HepG2 (cell line): ENCODE data around the gene PIK3CG. TPM values are rescaled to one million over a fixed set of nuclear protein-coding genes. Genes with fewer than 3 reads are reported as not detected.

Source experiments
- ATAC-seq: fragments of 200-7000 bp; cut with Tn5 transposase; 3 replicates; pipeline ENCODE4 v1.9.1; 2020; ENCODE audit warnings: mild to moderate bottlenecking, moderate library complexity
- BruUV-seq: library from RNA; stranded (reverse); fragments of 400-500 nt; replicated peaks from 2 replicates; lab custom pipeline; 2021; lab: Mats Ljungman, UMichigan
- CTCF ChIA-PET: fragments of 300-600 bp; formaldehyde crosslinking; extraction: SDS; loops from one replicate; lab custom pipeline; 2021; ENCODE audit warnings: low total read pairs, inconsistent platforms, low intra/inter-chr PET ratio; lab: Yijun Ruan, JAX
- POLR2A ChIA-PET: fragments of 350-600 bp; sonication (Branson Sonifier 250); formaldehyde crosslinking; loops from one replicate; lab custom pipeline; 2020; ENCODE audit warnings: antibody characterized with exemption, inconsistent platforms; lab: Yijun Ruan, JAX
- DNase-seq: peaks from one replicate; pipeline ENCODE4 v3.0.0-alpha.2; 2015; ENCODE audit warnings: low spot score
- FAIRE-seq: peaks from 3 replicates; lab custom pipeline; 2011; peaks lifted over from hg19 to GRCh38; lab: Jason Lieb, UNC
- H2AFZ ChIP-seq: one replicate; pipeline ENCODE4 v1.6.1; 2011; ENCODE audit warnings: low read length, inconsistent platforms
- H3K27ac ChIP-seq: fragments of 300-600 bp; 3 replicates; pipeline ENCODE4 v1.8.0; 2011; ENCODE audit warnings: mixed run types, mild to moderate bottlenecking, mixed read lengths, low read length, inconsistent platforms; ENCODE audit not compliant: insufficient read depth; ENCODE audit errors: extremely low read length
- H3K27me3 ChIP-seq, 2 experiments: fragments of 200-600 bp in 1 of 2; 2 replicates in 1 of 2; 3 replicates in 1 of 2; pipeline versions ENCODE4 v1.6.0 to v1.8.0; 2011; ENCODE audit warnings: low read length in 2 of 2, mild to moderate bottlenecking in 2 of 2, moderate library complexity in 2 of 2, inconsistent platforms in 1 of 2; ENCODE audit not compliant: insufficient read depth in 2 of 2, control insufficient read depth in 1 of 2
- H3K36me3 ChIP-seq, 2 experiments: fragments of 200-600 bp in 1 of 2; replicated peaks in 1 of 2; 2 replicates in 1 of 2; 3 replicates in 1 of 2; pipeline versions ENCODE4 v1.5.1 to v1.8.0; 2011; ENCODE audit warnings: low read length in 2 of 2, inconsistent platforms in 1 of 2; ENCODE audit not compliant: insufficient read depth in 2 of 2, control insufficient read depth in 1 of 2
- H3K4me1 ChIP-seq: 2 replicates; pipeline ENCODE4 v1.5.1; 2012; ENCODE audit warnings: low read length, inconsistent platforms; ENCODE audit not compliant: insufficient read depth
- H3K4me2 ChIP-seq: 2 replicates; pipeline ENCODE4 v1.6.0; 2011; ENCODE audit warnings: low read depth, low read length, inconsistent platforms
- H3K4me3 ChIP-seq, 3 experiments: fragments of 200-600 bp in 1 of 3; sonication (generic), shearing (Covaris generic) in 1 of 3; replicated peaks in 1 of 3; 2 replicates each; pipeline ENCODE4 v1.5.1; 2011 to 2016; ENCODE audit warnings: low read length in 3 of 3, inconsistent platforms in 2 of 3, low read depth in 2 of 3, mild to moderate bottlenecking in 2 of 3, control low read depth in 1 of 3, mixed read lengths in 1 of 3; ENCODE audit not compliant: insufficient read depth in 1 of 3
- H3K79me2 ChIP-seq: one replicate; pipeline ENCODE4 v1.6.1; 2011; ENCODE audit warnings: low read length, inconsistent platforms; ENCODE audit not compliant: insufficient read depth
- H3K9ac ChIP-seq: 2 replicates; pipeline ENCODE4 v1.6.0; 2011; ENCODE audit warnings: mild to moderate bottlenecking, low read depth, low read length, inconsistent platforms; ENCODE audit not compliant: insufficient read depth
- H3K9me3 ChIP-seq: 2 replicates; pipeline ENCODE4 v1.5.1; 2012; ENCODE audit warnings: mild to moderate bottlenecking, low read length
- H4K20me1 ChIP-seq: 2 replicates; pipeline ENCODE4 v1.6.0; 2011; ENCODE audit warnings: inconsistent platforms, mild to moderate bottlenecking, low read length, moderate library complexity; ENCODE audit not compliant: insufficient read depth
- NR3C1 ChIP-seq: sonication (generic); formaldehyde crosslinking; IDR thresholded peaks from 2 replicates; pipeline ENCODE4 v1.4.0; 2020; ENCODE audit warnings: missing genetic modification reagents
- PITX1 ChIP-seq: sonication (generic); formaldehyde crosslinking; IDR thresholded peaks from 2 replicates; pipeline ENCODE4 v1.5.1; 2020; ENCODE audit warnings: mild to moderate bottlenecking, missing genetic modification reagents
- POLR2G ChIP-seq: fragments of 200-400 bp; formaldehyde crosslinking; IDR thresholded peaks from 2 replicates; pipeline ENCODE4 v1.6.1; 2018; ENCODE audit warnings: mild to moderate bottlenecking, low read depth, low read length, moderate library complexity
- PRDM4 ChIP-seq: sonication (generic); formaldehyde crosslinking; IDR thresholded peaks from 2 replicates; pipeline ENCODE4 v1.9.0; 2021; ENCODE audit warnings: missing genetic modification reagents, borderline replicate concordance
- XBP1 ChIP-seq: sonication (generic); formaldehyde crosslinking; IDR thresholded peaks from 2 replicates; pipeline ENCODE4 v1.5.0; 2020; ENCODE audit warnings: missing genetic modification reagents
- WGBS: methylation state at CpG from one replicate; pipeline ENCODE4 v1.1.6; 2017; ENCODE audit warnings: low lambda C conversion rate; 5-methylcytosine and 5-hydroxymethylcytosine counted together
- in situ Hi-C: cut with HindIII; loops from 2 replicates; pipeline ENCODE4 v1.10.0; 2017; ENCODE audit warnings: low pct_unique_long_range_greater_than_20kb; ENCODE audit not compliant: extremely low pct_ligation_motif_present
- intact Hi-C: fragments of 100-400 bp; cut with micrococcal nuclease; formaldehyde crosslinking; loops from one replicate; pipeline ENCODE4 v1.10.0; 2022; ENCODE audit not compliant: unreplicated experiment
- polyA plus RNA-seq, 8 experiments: library from polyadenylated mRNA; depleted of rRNA in 3 of 8; stranded (reverse) in 7 of 8; unstranded in 1 of 8; fragments of >200 nt; fragmentation: Illumina TruSeq in 4 of 8; extraction: Trizol in 4 of 8; gene quantifications; 2 replicates each; pipeline versions ENCODE4 v1.2.1 to v1.2.3, GENCODE V29; 2011 to 2016; ENCODE audit warnings: low read depth in 4 of 8, missing spikeins in 1 of 8, mixed read lengths in 1 of 8; ENCODE audit not compliant: insufficient read depth in 1 of 8
- total RNA-seq, 5 experiments: library from RNA; depleted of rRNA; stranded (reverse); fragments of >200 nt; fragmentation: Illumina TruSeq; extraction: Trizol; gene quantifications; 2 replicates each; pipeline ENCODE4 v1.2.3, GENCODE V29; 2016; ENCODE audit warnings: low read depth in 1 of 5

PIK3CG gene
- total and polyA plus RNA-seq, 2 of the 13 experiments (the other 11 are each of a cell fraction or from before 2014, with no cell fraction given) = not detected

DNA sequence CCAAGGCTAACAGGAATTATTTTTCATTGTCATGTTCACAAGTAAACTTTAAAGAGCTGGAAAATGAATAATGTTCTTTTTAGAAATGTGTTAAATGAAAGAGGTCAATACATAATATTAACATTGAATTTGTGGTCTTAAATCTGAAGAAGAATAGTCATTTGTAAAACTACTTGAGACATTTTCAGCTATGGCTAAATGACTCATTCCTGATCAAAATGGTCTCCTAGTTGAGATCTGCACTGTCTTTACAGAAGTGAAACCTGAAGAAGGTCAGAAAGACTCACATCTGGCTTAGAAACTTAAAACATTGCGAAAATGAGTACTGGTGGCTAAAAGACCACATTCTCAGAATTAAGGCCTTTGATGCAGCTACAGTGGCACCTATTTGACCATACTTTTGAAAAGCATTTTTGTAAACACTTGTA lies 5.9 kb downstream of the PIK3CG start:
- in situ Hi-C loops = no loop called here
- Histone ChIP-seq H3K9me3 (no peaks in the 10 kb centered on the region), H4K20me1 (no peaks in the 10 kb centered on the region), H3K9ac (no peak overlapping the region), H3K4me1 (no peaks in the 10 kb centered on the region), H3K36me3 (no peaks in the 10 kb centered on the region), H2AFZ (no peak overlapping the region), H3K4me2 (no peak overlapping the region), H3K4me3 (no peak overlapping the region), H3K27me3 (no peaks in the 10 kb centered on the region), H3K79me2 (no peaks in the 10 kb centered on the region), H3K27ac (no peak overlapping the region)
- DNase-seq (no peak), FAIRE-seq (no peak), ATAC-seq (no peak)
- intact Hi-C loops = no loop called here
- WGBS = 24% methylated on average over 1 of the region's 1 CpG
- no TSS peak for BruUV-seq
- ChIA-PET POLR2A (no interaction called here), CTCF (no interaction called here)
- TF ChIP-seq PRDM4 (CRISPR knock-in tag) (no peak), NR3C1 (CRISPR knock-in tag) (no peak), POLR2G (no peak), PITX1 (no peak), XBP1 (CRISPR knock-in tag) (no peak)
- TF ChIP-seq, all 625 proteins: peak for 0
